ENCODE results near the gene ROR1.
"Not testable (repeated sequence)": the region's sequence is repeated elsewhere in the genome, so short reads cannot be mapped to it uniquely, and the experiment has no call there.

ROR1 gene

DNA sequence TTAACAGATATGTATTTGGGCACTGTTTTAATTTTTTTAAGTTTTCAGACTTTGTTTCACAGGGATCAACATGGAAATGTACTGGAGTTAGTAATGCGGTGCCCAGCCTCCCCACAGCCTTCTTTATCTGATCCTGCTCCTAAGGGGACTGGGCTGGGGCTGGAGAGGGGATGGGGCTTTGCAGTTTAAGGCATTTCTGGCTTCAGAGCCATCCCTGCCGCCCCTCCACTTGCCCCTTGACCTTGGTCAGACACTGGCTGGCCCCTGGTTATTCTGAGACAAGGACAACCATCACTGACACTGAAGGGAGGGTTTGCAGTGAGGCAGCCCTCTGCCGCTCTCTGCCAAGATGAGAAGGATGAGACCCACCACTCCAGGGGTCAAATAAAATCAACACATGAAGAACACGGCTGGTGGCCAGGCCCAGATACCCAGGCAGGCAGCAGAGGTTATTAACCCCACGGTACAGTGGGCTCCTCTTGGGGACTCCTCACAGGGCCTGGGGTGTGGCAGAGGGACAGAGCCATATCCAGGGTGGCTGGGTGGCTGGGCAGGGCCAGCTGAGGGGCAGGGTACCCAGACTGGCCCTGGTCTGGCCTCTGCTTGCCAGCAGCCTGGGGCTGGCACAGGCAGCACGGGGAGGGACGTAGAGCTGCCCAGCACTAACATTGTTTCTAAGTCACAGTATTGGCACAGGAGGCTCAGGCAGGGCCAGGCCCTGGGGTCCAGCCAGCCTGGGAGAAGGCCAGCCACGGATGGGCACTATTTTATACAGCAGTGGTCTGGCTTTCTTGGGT, 422.5 kb downstream of the ROR1 start:
- DNase-seq, result no peak

DNA sequence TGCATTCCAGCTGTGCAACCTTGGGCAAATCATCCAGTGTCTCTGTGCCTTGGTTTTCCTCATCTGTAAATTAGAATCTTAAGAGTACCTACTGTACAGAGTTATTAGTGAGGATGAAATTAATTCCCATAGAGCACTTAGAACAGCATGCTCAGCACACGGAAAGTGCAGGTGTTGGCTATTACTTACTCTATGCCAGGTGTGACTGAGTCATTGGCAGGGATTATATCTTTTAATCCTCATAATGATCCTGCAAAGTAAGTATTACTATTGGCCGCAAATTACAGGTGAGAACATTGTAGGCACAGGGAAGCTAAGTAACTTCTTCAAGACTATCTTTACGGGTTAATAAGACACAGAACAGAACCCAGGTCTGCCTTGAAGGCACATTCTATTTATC, 423.3 kb downstream of the ROR1 start:
- DNase-seq, result no peak

DNA sequence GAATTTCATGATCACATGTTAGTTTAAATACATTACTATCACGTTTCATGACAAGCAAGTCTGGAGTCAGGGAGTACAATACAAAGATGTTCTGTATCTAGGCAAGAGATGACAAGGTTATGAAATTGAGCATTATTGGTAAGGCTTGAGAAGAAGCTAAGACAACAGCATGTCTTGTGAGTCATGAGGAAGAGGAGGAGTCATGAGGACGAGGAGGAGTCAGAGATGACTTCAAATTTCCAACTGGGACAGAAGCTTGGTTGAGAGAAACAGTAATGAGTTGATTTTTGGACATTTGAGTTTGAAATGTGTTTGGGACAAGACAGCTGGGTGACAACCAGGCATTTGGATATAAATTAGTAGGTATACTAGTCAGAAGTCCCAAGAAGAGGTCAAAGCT, 425.3 kb downstream of the ROR1 start:
- no peak for DNase-seq

DNA sequence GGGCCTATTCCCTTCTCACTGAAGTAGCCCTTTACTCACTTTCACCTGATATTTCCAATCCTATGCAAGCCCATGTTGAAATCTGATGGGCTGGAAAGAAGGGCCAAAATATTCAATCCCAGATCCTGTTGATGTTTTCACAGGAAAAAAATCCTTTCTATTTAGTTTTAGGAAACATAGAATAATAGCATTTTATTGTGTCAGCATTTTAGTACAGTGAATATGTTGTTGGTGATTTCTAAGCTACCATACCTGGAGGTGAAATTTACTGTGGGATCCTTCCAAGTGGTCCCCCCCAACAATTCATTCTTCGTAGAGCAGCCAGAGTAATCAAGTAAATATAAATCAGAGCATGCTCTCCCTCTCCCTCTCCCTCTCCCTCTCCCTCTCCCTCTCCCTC, 426.2 kb downstream of the ROR1 start:
- no peak for DNase-seq

DNA sequence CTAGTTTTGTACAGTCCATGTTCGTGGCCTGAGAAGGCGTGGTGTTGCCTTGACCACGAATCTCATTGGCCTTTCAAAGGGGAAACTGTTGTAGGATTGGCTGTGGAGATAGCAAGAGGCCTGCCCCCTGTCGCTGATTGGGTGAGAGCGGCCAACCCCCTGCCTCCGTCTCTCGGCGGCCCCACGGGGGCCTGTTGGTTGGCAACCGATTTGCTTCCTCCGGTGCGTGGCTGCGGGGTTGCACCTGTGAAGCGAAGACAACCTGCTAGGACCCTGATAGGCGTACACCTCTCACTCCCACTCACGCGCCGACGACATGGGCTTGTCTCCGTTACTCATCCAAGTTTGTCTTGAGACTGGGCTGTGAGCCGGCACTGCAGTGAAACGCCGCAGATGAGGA, 429.6 kb downstream of the ROR1 start, which contains the start of gene UBE2U:
TSS of gene UBE2U (plus strand) at position 204 of the 400 bp plus-strand sequence. CDS start 428 bp downstream, outside the sequence.
- no peak for DNase-seq

DNA sequence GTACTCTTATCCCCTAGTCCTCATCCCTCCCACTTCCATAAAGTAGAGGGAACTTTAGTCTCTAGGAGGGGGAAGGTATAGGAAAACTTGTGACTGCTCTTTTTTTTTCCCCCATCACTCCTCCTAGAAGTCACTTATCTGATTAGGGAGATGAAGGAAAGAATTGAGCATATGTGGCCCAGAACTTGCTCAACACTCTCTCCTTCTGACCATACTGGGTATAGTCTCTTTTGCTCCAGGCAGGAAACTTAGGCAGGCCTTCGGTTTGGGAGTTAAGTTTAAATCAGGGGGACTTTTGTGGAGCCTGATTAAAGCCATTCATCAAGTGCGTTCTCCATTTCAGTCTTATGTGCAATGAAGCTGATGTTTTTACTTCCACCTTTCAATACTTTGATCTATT, 435.4 kb downstream of the ROR1 start:
- no peak for DNase-seq

DNA sequence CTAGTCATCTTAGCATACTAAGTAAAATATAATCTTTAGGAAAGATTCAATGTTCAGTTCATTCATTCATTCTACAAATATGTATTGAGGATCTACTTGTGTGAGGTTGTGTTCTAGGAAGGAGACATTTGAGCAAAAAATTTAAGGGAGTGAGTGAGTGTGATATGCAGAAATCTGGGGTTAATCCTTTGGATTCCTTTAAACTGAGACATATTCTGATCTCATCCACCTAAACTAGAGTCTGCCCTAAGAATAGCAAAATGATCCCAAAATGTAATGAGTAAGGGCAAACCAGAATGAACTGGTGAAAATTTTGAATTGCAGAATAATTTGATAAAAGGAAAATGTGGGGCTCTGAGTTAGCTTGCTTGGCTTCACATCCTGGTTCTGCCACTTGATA, 438.2 kb downstream of the ROR1 start:
- DNase-seq, result no peak

DNA sequence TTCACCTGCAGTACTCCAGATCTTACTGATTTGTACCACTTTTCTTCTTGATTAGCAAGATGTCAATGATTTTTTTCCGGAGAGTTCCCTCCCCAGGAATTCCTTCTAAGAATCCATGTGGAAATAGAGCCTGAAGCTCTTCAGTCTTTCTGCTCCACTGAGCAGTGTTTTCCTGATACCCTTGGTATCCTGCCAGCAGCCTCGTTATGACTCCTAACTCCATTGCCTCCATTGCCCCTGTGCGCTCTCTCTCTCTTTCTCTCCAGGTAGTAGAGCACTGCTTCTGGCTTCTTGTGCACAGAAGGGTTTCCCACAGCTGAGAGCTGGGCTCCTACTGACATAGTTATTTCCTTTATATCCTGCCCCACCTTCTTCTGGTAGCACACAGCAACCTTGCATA, 441.8 kb downstream of the ROR1 start:
- no peak for DNase-seq

DNA sequence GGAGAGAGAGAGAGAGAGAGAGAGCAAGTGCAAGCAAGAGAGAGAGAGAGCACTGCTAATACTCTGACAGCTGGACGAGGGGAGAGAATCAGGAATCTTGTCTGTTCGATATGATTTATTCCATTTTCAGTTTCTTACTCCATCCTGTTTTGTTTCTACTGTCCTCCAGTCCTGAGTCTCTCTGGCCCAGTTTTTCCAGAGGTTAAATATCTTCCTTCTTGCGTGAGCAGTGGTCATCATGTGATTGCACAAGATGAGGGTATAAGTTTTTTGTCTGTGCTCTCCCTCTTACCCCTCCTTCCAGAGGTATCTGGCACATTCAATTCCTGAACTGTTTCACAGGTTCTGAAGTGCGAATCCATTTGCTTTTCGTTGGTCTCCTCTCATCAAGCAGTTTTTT, 446.4 kb downstream of the ROR1 start:
- DNase-seq, result no peak

DNA sequence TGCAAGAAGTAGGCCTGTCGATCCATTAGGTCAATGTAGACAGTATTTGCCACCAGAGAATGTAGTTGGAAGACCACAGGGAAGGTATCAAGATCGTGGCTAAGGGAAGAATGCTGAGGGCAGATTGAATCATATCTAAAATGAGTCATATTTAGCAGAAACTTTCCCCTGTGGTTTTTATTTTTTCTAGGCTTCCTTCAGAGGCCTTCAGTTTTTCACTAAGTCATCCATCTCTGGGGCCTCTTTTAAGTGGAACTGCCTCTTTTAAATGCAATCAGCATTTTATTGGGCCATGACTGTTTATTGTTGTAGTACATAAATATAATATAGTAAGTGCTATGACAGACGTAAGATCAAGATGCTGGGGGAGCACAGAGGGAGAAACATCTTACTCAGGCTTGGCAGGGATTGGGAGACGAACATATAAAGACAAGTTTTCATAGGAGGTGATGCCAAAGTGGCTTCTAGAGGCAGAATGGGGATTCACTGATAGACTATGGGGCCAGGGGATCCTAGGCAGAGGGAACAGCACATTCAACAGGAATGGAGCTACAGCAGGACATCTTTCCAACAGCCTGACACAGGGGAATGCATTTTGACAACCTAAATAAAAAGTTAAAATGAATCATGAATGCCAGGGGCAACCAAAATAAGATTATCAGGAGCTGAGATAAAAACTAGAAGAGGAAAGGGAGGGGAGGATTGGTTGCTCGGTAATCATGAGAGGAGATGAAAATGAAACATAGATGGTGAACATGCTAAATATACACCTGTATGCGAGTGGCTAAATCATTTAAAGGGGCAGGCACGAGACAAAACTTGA, 449.7 kb downstream of the ROR1 start:
- DNase-seq, result no peak

DNA sequence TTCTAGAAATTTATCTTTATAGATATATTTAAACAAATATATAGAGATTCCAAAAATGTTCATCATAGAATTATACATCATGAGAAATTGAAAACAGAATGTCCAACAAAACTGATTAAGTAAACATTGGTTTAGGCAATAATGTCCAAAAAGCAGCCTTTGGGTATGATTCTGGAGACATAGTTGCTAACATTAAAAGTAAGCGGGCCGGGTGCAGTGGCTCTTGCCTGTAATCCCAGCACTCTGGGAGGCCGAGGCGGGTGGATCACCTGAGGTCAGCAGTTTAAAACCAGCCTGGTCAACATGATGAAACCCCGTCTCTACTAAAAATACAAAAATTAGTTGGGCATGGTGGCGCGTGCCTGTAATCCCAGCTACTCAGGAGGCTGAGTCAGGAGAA, 450.4 kb downstream of the ROR1 start:
- not testable (repeated sequence) for DNase-seq

DNA sequence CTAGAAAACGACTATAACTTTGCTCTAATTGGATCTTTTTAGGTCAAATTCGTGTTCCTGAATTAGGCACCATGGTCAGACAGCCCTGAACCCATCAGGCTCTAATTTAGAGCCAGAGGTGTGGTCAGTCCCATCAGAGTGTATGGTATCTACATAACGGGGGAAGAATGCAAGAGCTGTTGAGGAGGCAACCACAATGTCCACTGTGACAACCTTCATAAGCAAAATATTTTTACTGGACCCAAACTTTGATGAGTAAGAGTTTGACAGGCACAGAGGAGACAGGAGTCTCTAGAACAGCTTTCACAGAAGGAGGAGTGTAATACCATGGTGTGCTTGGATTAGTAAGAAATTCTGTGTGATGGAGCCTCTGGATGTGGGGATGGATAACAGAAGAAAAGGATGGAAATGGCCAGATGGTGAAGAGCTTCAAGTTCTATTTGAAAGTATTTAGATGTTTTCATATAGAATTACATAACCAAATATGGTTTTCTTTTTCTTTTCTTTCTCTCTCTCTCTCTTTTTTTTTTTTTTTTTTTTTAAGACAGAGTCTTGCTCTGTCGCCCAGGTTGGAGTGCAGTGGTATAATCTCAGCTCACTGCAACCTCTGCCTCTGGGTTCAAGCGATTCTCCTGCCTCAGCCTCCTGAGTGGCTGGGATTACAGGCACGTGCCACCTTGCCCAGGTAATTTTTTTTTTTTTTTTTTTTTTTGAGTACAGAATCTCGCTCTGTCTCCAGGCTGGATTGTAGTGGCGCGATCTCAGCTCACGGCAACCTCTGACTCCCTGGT, 454.5 kb downstream of the ROR1 start:
- DNase-seq, result no peak

DNA sequence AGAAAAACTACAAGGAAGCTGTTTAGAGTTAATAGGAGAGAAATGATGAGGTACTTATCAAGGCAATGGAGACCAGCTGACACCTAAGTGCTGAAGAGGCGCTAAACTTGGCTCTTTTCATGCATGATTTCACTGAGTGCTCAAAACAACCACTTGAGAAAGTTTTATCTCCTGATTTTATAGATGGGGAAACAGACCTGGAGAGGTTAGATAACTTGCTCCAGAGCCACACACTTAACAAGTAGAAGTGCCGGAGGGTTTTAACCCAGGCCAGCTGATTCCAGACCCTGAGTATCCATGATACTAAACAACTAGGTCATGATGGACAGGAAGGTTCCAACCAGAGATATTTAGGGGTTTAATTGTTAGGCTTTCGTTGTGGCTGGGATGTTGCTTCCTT, 455.5 kb downstream of the ROR1 start:
- DNase-seq, result no peak
